Activated T-helper 9 cell treated with anti-CD3 and anti-CD28 coated beads, Interleukin-2, amount 50 U/mL, for 16 hours (primary cell): Measurements from ENCODE around the gene SQOR.

Experiments used
- DNase-seq: peaks from one replicate; pipeline ENCODE4 v3.0.0-alpha.2; 2020; ENCODE audit warnings: low read depth

Gene SQOR

GRCh38 chr15:45660231-45660979 is 25.6 kb downstream of the SQOR start:
- DNase-seq, result no peak

GRCh38 chr15:45662375-45662774 is 27.5 kb downstream of the SQOR start:
- no peak for DNase-seq

- no peak for DNase-seq
Observed at GRCh38 chr15:45664451-45664850, 29.6 kb downstream of the SQOR start.

- no peak for DNase-seq
Observed at GRCh38 chr15:45665261-45665660, 30.4 kb downstream of the SQOR start.

GRCh38 chr15:45666119-45666875 is 31.5 kb downstream of the SQOR start:
- no peak for DNase-seq

GRCh38 chr15:45667002-45667401 is 32.2 kb downstream of the SQOR start:
- DNase-seq, result no peak

GRCh38 chr15:45668386-45668785 is 33.6 kb downstream of the SQOR start:
- DNase-seq, result no peak

- no peak for DNase-seq
Observed at GRCh38 chr15:45669422-45669821, 34.6 kb downstream of the SQOR start.

GRCh38 chr15:45670091-45670490 is 35.3 kb downstream of the SQOR start:
- no peak for DNase-seq

- no peak for DNase-seq
Observed at GRCh38 chr15:45670511-45670910, 35.7 kb downstream of the SQOR start.

GRCh38 chr15:45674677-45675076 is 39.8 kb downstream of the SQOR start:
- no peak for DNase-seq

- no peak for DNase-seq
Observed at GRCh38 chr15:45677797-45678196, 43.0 kb downstream of the SQOR start.

- no peak for DNase-seq
Observed at GRCh38 chr15:45678459-45679178, 43.8 kb downstream of the SQOR start.

GRCh38 chr15:45684533-45684932 is 49.7 kb downstream of the SQOR start:
- DNase-seq, result no peak

GRCh38 chr15:45689616-45690015 is 54.8 kb downstream of the SQOR start:
- no peak for DNase-seq

GRCh38 chr15:45690581-45691260 is 55.9 kb downstream of the SQOR start:
- DNase-seq, result no peak

GRCh38 chr15:45701108-45701507 is 66.3 kb downstream of the SQOR start:
- DNase-seq, result no peak

GRCh38 chr15:45702041-45702440 is 67.2 kb downstream of the SQOR start:
- DNase-seq, result no peak

- no peak for DNase-seq
Observed at GRCh38 chr15:45703670-45704328, 69.0 kb downstream of the SQOR start.

GRCh38 chr15:45704329-45705249 is 69.8 kb downstream of the SQOR start:
- DNase-seq, result no peak
